ENCODE results near the gene GMFB.
A peak's percentile ranks its signal among the peaks of the same experiment; 100 is the strongest.

The GMFB gene

GRCh38 chr14:54480830-54481562 lies 7.8 kb downstream of the GMFB start:
- DNase-seq (ENCODE audit: low read depth) = no peak
- TF ChIP-seq CTCF (IDR thresholded peaks at IDR 0.05; ENCODE audit: control insufficient read depth, extremely low read depth, insufficient read depth) = peak; percentile 23; the same call in 1 of the 2 replicates
- peak overlapping the region; percentile 12; the same call in 1 of the 2 replicates for H3K4me3 ChIP-seq (ENCODE audit: low read depth, low read length)

- DNase-seq (ENCODE audit: low read depth) = no peak
- no peak for TF ChIP-seq CTCF (IDR thresholded peaks at IDR 0.05; ENCODE audit: control insufficient read depth, extremely low read depth, insufficient read depth)
- no peak overlapping the region for H3K4me3 ChIP-seq (ENCODE audit: low read depth, low read length)
Observed at GRCh38 chr14:54478636-54479215, 10.1 kb downstream of the GMFB start.

- TF ChIP-seq CTCF (IDR thresholded peaks at IDR 0.05; ENCODE audit: control insufficient read depth, extremely low read depth, insufficient read depth) = no peak
- DNase-seq (ENCODE audit: low read depth) = no peak
- H3K4me3 ChIP-seq (ENCODE audit: low read depth, low read length) = no peak overlapping the region
Observed at GRCh38 chr14:54475911-54476310, 12.9 kb downstream of the GMFB start.

GRCh38 chr14:54475187-54475899 lies 13.4 kb downstream of the GMFB start:
- DNase-seq (ENCODE audit: low read depth) = no peak
- TF ChIP-seq CTCF (IDR thresholded peaks at IDR 0.05; ENCODE audit: control insufficient read depth, extremely low read depth, insufficient read depth) = no peak
- H3K4me3 ChIP-seq (ENCODE audit: low read depth, low read length) = no peak overlapping the region

GRCh38 chr14:54474232-54474793 lies 14.5 kb downstream of the GMFB start:
- no peak for TF ChIP-seq CTCF (IDR thresholded peaks at IDR 0.05; ENCODE audit: control insufficient read depth, extremely low read depth, insufficient read depth)
- no peak overlapping the region for H3K4me3 ChIP-seq (ENCODE audit: low read depth, low read length)
- peak; percentile 54 for DNase-seq (ENCODE audit: low read depth)

- no peak for DNase-seq (ENCODE audit: low read depth)
- H3K4me3 ChIP-seq (ENCODE audit: low read depth, low read length) = no peak overlapping the region
- TF ChIP-seq CTCF (IDR thresholded peaks at IDR 0.05; ENCODE audit: control insufficient read depth, extremely low read depth, insufficient read depth) = no peak
Observed at GRCh38 chr14:54472315-54472714, 16.5 kb downstream of the GMFB start.

Measured in LNCaP clone FGC (cell line).